Omental fat pad (tissue), 4 donors: ENCODE measurements around the gene TERB1. TPM values are rescaled to one million over a fixed set of nuclear protein-coding genes. Genes with fewer than 3 reads are reported as not detected.

ENCODE experiments used
- ATAC-seq: fragments of 150-250 bp; one replicate; pipeline ENCODE4 v1.9.1; 2016; ENCODE audit warnings: mild to moderate bottlenecking, moderate library complexity; ENCODE audit not compliant: low FRiP score
- DNase-seq: peaks from one replicate; pipeline ENCODE4 v3.0.0-alpha.2; 2019; ENCODE audit warnings: low spot score
- CTCF ChIP-seq, 3 donors: fragments of 450-650 bp; IDR thresholded peaks; one replicate each; pipeline ENCODE4 v1.5.1; 2016 to 2017; ENCODE audit warnings: antibody characterized with exemption in 3 of 3, mild to moderate bottlenecking in 3 of 3, moderate library complexity in 2 of 3
- total RNA-seq, 4 donors: library from RNA; depleted of rRNA; stranded (reverse); fragments of >200 nt; gene quantifications; one replicate each; pipeline ENCODE4 v1.1.0, GENCODE V29; 2016

TERB1 gene
- total RNA-seq, 4 donors from 2014 or later: not detected

GRCh38 chr16:66842765-66843164 lies 41.4 kb upstream of the TERB1 start:
- DNase-seq (no peak), ATAC-seq (no peak)
- TF ChIP-seq CTCF (IDR thresholded peaks at IDR 0.05): no peak

- DNase-seq (no peak), ATAC-seq (no peak)
- no peak for TF ChIP-seq CTCF (IDR thresholded peaks at IDR 0.05)
These were observed 40.0 kb upstream of the TERB1 start for GRCh38 chr16:66841366-66841765.

GRCh38 chr16:66840883-66841282 lies 39.5 kb upstream of the TERB1 start:
- DNase-seq (no peak), ATAC-seq (no peak)
- no peak for TF ChIP-seq CTCF (IDR thresholded peaks at IDR 0.05)

- no peak for TF ChIP-seq CTCF (IDR thresholded peaks at IDR 0.05)
- no peak for DNase-seq
- no peak for ATAC-seq
These were observed 33.4 kb upstream of the TERB1 start for GRCh38 chr16:66834746-66835145.

GRCh38 chr16:66832661-66833305 lies 31.4 kb upstream of the TERB1 start:
- TF ChIP-seq CTCF (IDR thresholded peaks at IDR 0.05): no peak
- ATAC-seq: no peak
- DNase-seq: no peak

- no peak for TF ChIP-seq CTCF (IDR thresholded peaks at IDR 0.05)
- DNase-seq: no peak
- no peak for ATAC-seq
These were observed 30.8 kb upstream of the TERB1 start for GRCh38 chr16:66832190-66832589.
